ENCODE data around the gene CMC1.
"Not testable (repeated sequence)": the region's sequence is repeated elsewhere in the genome, so short reads cannot be mapped to it uniquely, and the experiment has no call there.

CMC1 gene, protein sequence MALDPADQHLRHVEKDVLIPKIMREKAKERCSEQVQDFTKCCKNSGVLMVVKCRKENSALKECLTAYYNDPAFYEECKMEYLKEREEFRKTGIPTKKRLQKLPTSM

DNA sequence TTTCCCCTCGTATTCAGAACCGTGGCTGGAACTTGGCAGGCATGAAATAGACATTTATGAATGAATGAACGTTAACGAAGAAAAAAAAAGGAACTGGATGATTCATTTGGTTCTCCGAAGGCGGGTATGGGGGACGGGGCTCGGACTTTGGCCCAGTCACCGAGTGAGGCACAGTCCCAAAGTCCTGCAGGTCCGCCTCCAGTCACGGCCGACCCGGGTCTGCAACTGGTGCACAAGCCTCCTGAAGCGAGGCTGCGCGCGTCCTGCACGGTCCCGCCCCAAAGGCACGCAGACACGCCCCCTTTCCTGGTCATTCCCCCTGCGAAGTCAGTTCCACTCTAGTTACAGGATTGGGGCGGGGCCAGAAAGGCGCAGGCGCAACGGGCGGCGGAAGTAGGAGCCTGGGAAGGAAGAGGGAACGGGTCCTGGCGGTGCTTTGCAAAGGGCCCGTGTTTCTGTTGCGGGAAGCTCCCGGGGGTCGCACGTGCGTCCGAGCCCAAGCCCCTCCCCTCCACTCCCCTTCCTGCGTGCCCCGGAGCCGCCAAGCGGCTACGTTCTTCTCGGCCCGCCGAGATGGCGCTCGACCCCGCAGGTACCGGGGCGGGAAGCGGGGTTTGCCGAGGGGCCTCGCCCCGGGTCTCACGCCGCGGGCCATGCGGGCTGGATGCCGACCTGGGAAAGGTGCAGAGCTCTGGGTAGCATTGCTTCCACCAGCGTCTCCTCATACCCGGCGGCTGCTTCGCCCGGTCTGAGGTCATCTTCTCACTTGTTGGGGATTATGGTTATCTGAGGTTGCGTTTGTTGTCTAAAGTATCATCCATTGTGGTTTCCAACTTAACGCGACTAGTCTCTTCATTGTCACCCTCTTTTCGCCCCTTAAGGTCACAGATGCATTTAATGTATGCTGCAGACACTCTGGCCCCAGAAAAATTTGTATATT lies at the start of gene CMC1:
TSS of gene CMC1 (plus strand) at position 399 of the 940 bp plus-strand sequence. CDS start at position 574, 175 bp downstream.
- DNase-seq, result peak; percentile 92

DNA sequence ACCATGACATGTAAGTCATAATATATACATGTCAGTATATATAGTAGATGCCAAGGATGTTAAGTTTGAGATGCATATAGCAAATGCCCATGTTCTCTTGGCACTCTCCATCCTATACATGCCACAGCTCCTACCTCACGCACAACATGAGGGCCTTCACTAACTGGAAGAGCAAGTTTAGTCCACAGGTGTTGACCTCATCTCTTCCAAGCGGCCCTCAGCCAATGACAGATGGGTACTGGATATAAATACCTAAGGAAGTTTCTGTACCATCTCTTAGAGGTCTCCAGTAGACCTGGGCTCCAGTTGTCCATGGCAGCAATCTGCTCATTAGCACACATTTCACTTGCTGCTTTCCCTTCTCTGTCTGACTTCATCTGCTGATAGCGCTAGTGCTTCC lies 43.3 kb upstream of the CMC1 start:
- no peak for DNase-seq

DNA sequence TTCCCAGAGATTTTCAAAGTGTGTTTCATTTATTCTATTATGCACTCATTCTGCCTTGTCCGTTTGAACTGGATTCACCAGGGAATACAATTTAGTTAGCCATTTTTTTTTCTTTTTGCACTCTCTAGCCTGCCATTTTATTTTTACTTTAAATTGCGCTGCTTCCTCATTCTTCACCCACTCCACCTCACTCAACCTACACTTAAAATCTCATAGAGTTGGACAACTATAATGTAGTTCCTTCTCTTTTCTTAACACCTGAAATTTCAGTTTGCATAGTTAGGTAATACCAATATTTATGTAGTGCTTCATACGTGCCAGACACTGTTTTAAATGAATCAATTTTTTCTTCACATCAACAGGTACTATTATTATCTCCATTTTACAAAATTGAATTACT lies 42.4 kb upstream of the CMC1 start:
- DNase-seq, result no peak

DNA sequence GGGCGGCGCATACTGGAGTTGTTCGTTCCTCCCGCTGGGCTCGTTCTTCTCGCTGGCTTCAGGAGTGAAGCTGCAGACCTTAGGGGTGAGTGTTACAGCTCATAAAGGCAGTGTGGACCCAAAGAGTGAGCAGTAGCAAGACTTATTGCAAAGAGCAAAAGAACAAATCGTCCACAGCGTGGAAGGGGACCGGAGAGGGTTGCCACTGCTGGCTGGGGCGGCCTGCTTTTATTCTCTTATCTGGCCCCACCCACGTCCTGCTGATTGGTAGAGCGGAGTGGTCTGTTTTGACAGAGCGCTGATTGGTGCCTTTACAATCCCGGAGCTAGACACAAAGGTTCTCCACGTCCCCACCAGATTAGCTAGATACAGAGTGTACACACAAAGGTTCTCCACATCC lies 41.8 kb upstream of the CMC1 start:
- DNase-seq, result not testable (repeated sequence)

DNA sequence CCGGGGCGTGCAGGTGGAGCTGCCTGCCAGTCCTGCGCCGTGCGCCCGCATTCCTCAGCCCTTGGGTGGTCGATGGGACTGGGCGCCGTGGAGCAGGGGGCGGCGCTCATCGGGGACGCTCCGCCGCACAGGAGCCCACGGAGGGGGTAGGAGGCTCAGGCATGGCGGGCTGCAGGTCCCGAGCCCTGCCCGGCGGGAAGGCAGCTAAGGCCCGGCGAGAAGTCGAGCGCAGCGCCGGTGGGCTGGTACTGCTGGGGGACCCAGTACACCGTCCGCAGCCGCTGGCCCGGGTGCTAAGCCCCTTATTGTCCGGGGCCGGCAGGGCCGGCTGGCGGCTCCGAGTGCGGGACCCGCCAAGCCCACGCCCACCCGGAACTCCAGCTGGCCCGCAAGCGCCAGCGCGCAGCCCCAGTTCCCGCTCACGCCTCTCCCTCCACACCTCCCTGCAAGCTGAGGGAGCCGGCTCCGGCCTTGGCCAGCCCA lies 41.0 kb upstream of the CMC1 start:
- not testable (repeated sequence) for DNase-seq

DNA sequence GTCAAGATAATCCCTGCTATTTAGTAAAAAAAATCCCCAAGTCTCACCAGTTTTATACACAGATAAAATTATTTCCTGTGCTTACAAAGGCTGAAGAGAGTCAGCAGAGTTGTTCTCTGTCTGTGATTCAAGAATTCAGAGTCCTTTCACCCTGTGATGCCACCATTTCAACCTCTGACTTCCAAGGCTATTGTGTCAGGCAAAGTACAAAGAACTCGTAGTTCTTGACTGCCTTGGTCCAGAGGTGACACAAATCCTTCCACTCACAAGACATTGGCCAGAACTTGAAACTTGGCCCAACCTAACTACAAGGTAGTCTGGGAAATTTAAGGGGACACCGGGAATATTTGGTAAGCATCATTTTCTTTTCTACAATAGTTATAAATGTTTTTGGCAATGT lies 34.9 kb upstream of the CMC1 start:
- DNase-seq, result no peak

DNA sequence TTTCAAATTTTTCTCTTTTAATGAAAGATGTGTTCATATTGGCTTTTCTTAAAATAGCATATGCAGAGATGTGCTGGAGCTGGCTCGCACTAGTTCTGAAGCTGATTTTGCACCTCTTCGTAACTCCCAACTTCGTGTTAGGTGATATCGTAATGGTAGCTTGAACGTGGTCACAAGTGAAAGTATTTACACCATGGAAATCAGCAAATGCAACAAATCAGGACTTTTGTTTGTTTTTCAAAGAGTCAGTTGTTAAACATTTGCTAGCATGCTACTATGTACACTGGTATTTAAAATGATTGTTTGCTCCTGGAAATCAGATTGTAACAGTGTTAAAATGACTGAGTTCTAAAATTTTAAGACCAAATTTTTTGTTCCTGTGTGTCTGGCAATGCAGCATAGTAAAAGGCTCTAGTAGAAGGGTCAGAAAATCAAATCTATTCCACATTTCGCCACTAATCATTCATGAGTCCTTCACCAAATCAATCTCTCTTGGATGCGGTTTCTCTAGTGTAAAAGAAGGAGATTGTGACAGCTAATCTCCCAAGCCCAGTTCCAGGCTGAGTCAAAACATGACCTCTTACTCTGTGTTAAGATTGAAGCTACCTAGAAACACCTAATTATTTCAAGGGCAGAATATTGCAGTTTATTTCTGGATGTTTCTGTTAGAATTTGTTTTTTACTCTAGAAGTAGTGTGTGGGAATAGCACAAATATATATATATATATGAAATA lies 34.3 kb upstream of the CMC1 start:
- no peak for DNase-seq

DNA sequence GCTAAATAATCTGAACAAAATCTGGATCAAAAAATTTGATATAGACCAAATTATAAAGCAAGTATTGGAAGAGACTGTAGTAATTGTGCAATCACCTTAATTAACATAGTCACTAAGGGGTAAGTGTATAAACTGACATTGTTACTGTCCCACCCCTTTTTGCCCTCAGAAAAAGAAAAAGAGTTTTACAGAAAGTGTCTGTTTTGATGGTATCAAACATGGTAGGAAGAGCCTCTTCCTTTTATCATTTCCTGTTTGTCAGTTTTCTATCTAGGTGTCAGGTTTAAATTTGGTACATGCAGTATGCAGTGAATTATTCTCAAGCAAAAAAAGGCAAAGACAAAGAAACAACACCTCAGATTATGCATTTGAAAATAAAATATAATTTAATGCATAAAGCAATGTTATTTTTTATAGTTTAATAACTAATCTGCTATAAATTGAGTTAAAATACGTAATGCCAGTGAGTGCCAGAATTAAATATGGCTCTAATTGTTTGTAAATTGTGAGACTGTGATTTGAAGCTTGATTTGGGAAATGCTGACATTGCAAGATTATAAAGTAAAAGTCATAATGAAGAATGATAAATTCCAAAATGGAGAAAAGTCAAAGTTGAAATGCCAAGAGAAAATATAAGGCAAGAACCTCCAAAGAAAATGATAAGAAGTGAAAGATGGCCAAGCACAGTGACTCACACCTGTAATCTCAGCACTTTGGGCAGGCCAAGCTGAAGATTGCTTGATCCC lies 30.3 kb upstream of the CMC1 start:
- no peak for DNase-seq

DNA sequence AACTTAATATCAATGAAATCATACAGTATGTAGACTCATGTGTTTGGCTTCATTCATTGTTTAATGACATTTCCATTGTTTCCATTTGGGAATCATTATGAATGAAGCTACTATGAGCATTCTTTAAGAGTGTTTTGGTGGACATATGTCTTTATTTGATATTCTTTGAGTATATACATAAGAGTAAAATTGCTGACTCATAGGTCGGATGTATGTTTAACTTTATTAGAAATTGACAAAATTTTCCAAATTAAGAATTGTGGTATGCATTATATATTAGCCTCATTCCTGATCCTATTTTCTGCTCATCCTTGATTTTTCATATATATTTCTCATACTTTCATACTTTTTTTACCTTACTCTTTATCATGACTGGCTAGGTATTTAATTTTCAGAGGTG lies 28.7 kb upstream of the CMC1 start:
- DNase-seq, result no peak

DNA sequence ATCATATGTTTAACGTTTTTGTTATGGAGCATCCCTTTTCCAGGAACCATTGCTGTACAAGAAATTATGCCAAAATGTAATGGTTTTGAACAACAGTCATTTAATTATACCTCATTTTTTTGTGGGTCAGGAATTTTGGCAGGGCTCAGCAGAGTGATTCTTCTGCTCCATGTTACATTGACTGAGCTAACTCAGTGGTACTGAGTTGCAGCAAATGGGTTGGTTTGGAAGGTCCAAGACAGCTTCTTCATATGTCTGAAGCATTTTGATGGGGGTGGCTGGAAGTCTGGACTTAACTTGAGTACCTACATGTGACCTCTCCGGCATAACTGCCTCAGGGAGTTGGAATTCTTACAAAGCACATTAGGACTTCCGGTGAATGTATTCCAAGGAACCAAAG lies 26.0 kb upstream of the CMC1 start:
- no peak for DNase-seq

DNA sequence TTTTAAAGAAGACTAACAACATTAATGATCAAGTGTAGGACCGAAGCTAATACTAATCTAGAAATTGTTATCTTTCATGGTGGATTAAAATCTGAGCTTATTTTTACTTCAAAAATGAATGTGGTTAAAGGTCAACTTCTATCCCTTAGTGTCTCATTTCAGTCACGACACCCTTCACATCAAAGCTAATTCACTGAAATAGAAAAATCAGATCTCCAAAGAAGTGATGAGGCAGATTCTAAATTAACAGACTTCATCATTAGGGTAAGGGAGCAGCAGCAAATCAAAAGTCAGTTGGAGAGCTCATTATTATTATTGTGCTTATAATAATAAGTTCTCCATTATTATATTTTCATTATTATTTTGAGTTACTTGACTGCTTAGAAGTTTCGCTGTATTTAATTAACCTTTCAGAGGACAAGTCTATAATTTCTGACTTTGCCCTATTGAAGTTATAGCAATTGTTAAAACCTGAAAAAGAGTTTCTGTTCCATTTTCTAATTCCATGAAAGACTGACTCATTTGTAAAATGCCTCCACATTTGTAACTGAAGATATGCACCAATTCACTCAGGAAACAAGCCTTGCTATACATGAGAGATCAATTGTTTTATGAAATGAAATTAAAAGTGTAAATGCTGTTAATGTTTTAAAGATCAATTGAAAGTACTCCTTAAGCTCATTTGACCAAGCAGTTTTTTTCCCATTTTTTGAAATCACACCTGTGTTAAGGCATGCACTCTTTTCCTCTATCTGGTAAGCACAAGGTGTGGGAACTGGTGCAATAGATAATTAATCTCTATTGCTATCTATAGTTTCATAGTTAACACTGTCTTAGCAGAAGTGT lies 23.1 kb upstream of the CMC1 start:
- DNase-seq, result no peak

DNA sequence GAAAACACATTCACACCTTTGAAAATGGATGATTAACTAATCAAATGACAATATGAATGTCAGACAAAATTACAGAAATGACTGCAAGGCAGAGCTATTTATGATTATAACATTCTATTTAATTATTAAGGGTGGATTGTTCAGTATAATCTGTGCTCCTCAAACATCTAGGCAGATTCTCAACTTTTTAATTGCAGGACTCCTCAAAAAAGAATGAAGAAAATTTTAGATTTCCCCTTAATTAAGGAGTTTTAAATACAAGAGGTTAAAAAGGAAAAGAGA lies 22.6 kb upstream of the CMC1 start:
- DNase-seq, result no peak

DNA sequence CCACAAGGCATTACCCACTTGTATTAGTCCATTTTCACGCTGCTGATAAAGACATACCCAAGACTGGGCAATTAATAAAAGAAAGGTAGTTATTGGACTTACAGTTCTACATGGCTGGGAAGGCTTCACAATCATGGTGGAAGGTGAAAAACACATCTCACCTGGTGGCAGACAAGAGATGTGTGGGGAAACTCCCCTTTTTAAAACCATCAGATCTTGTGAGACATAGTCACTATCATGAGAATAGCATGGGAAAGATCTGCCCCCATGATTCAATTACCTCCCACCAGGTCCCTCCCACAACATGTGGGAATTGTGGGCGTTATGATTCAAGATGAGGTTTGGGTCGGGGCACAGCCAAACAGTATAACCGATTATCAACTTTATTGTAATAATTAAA lies 17.0 kb upstream of the CMC1 start:
- no peak for DNase-seq

DNA sequence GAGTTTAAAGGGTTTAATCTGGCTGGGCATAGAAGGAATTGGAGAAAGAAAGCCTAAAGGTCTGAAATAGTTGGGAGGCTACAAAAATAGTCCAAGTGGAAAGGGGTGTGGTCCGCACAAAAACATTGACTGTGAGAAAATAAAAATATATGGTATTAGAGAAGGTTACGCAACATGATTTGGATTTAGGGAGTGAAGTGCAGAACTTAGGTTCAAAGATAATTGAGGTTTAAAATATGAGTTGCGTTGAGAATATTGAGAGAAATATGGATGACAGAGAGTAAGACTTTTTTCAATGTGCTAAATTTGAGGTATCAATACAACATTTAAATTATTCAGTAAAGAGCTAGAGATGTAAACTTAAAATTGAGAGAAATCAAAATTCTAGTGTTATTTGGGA lies 15.4 kb upstream of the CMC1 start:
- no peak for DNase-seq

DNA sequence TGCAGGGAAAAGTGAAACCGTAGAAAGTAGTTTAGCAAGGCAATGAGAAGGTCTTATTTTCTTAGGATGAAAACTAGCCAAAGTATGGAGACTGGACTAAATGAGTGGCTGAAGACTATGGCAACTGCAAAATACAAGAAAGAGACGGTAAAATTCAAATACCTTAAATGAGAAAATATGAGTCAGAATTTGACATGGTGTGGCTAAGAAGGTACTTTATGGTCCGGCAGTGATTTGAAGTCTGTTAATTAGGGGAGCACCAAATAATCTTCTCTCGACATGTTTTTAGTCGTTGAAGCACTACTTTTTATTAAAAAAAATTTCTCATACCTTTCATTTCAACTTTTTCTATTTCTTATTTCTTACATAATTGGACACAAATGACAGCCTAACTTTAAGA lies 12.8 kb upstream of the CMC1 start:
- DNase-seq, result no peak

DNA sequence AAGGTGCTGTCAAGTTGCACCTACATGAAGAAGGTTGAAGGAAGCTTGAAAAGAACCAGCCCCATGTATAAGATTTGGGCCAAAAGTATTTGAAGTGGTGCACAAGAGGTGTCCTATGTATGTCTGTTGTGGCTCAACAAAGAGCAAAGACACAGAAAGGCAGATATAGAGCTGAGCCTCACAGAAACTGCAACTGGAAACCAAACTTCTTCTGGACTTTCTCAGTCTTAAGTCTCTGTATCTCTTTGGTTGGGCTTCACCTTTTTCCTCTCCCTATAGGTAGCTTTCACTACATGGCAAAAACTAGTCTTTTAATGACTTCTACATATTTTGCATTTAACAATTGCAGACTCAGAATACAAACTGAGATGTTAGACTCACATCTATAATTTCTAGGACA lies 8.8 kb upstream of the CMC1 start:
- no peak for DNase-seq

DNA sequence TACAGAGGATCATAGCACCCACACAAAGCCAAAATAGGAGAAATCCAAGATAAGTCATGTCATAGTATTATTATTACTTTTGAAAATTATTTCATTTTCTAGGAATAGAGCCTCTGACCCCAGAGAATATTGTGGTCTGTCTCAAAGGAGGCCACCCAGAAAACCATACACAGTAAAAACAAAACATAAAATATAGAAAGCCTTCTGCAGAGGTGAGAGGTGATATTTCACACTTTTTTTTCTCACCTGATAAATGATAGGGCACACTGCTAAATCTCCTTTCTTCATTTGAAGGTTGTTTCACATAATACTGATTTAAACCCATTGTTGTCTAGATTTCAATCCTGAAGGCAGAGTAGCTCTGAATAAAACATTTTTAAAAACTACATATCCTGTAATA lies 7.0 kb upstream of the CMC1 start:
- DNase-seq, result no peak

DNA sequence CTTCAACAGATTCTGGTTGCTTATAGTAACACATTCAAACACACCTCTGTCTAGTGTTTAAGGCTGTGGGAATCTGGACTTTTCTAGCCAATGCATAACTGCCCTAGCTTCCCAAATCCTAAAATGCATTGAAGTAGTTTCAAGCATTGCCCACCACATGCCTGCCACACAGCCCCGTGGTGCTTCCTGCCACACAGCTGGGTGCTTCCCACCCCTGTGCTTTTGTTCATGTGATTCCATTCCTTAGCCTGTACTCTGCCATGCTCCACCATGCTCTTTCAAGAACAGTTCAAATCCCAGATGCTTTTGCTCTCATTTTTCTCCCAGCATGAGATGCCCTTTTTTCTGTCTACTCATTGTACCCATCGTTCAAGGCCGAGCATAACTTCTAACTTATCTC lies 2.3 kb upstream of the CMC1 start:
- no peak for DNase-seq

DNA sequence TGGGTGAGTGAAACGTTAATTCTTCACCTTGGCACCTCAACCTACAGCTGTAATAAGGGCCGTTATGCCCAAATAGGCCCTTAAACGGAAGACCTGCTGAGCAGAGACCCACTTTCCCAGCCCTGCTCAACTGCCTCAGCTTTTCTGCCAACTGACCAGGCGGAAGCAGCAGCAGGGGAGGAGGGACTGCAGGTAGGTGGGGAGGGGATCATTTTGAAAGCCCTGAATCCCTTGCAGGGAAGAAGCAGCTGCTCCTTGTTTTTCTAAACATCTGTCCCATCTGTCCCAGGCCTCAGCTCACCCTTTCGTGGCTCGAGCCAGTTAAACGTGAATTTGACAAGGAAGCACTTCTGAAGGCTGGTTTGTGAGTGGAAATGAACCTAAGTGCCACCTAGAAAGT lies 978 bp upstream of the CMC1 start:
- peak; percentile 79 for DNase-seq

DNA sequence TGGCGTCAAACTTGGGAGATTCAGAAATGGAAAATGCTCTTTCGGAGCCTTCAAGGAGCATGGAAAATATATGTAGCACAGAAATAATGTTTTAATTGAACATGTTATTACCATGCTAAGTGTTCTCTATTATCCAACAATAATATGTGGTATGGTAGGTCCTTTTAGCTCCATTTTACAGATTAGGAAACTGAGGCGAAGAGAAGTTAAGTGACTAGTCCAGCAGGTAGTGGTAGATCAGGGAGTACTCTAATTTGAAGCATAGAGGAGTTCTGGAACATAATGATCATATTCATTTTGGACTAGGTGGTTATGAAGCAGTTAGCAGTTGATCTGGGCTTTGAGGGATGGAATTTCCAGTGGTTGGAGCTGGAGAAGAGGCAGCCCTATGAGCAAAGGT lies 1.1 kb downstream of the CMC1 start:
- no peak for DNase-seq

DNA sequence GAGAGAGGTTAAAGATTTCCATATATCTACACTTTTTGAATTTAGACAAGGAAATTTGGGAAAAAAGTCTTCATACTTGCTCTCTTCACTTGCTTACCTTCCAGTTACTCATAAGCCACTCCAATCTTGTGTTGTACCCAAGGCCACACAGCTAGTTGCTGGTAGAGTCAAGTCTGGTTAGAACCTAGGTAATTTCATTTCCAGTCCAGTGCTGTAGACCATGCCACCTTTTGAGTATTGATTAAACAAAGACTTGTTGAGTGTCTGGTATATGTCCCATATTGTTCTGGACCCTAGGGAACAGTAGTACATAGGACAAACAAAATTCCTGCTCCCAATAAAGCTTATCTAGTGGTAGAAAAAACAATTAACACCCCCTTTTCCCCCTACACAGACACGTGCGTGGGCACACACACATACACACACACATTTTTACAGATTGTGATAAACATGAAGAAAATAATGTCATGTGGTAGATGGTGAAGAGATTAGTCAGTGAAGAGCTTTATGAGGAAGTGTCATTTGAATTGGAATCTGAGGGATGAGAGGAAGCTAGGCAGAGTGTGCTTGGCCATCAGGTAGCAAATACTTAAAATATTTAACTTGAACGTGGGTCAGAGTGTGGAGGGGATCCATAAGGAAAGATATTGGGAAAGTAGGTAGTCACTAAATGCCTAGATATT lies 2.1 kb downstream of the CMC1 start:
- DNase-seq, result no peak

DNA sequence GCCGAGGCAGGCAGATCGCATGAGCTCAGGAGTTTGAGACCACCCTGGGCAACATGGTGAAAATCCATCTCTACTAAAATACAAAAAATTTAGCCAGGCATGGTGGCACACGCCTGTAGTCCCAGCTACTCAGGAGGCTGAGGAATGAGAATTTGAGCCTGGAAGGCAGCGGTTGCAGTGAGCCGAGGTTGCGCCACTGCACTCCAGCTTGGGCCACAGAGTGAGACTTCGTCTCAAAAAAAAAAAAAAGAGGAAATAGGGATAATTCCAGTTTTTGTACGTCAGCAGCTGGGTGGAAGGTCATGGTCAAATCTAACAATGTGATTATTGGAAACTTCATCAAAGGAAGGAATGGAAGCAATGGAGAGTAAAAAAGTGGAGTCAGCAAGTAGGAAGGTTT lies 3.1 kb downstream of the CMC1 start:
- no peak for DNase-seq

Measured in DMS 273 treated with DMSO at 0.1 percent for 48 hours (cell line).